ENCODE measurements around the gene LDLRAD2.
"Not testable (repeated sequence)": the region's sequence is repeated elsewhere in the genome, so short reads cannot be mapped to it uniquely, and the experiment has no call there.

Gene LDLRAD2, protein sequence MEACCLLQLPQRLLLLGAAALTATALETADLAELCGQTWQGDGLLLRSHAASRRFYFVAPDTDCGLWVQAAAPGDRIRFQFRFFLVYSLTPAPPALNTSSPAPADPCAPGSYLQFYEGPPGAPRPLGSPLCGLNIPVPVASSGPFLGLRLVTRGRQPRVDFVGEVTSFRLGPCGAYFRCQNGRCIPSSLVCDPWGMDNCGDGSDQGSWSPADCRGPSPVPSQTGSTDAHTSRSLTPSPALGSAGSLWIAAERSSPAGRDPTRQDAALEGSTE

DNA sequence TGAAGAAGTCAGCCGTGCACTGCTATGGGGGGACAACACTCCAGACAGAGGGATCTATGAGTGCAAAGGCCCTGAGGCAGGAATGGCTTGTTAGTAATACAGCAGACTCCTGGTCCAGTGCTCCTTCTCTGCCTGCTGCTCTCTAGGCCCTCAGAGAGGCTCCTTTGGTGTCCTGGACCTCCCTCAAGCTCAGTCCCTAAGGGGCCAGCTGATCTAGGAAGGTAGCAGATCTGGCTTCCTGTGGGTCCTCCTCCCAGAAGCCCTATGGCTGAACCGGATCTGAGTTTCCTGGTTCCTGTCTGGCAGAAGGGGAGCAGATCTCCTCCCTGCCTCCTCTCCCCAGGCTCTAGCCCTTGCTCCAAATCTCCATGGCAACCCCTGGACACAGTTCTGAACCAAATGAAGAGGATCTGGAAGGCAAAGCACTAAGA, at the start of gene LDLRAD2:
Gene LDLRAD2 (plus strand): TSS at position 391 of the 431 bp plus-strand sequence. CDS start 187 bp downstream, outside the sequence.
- DNase-seq: no peak

DNA sequence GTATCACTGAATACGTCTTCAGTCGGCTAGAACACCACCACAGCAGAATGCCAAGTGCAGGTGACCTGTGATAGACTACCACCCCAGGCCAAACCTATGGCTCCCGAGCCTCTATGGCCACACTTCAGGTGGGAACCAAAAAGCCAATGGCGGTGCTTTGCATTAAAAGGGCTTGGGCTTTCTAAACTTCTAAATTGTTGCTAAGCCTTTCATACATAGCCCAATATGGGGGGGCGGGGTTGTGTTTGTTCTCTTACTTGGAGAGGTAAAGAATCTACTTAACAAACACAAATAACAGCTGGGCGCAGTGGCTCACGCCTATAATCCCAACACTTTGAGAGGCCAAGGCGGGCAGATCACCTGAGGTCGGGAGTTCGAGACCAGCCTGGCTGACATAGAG, 48.8 kb upstream of the LDLRAD2 start:
- DNase-seq: no peak

DNA sequence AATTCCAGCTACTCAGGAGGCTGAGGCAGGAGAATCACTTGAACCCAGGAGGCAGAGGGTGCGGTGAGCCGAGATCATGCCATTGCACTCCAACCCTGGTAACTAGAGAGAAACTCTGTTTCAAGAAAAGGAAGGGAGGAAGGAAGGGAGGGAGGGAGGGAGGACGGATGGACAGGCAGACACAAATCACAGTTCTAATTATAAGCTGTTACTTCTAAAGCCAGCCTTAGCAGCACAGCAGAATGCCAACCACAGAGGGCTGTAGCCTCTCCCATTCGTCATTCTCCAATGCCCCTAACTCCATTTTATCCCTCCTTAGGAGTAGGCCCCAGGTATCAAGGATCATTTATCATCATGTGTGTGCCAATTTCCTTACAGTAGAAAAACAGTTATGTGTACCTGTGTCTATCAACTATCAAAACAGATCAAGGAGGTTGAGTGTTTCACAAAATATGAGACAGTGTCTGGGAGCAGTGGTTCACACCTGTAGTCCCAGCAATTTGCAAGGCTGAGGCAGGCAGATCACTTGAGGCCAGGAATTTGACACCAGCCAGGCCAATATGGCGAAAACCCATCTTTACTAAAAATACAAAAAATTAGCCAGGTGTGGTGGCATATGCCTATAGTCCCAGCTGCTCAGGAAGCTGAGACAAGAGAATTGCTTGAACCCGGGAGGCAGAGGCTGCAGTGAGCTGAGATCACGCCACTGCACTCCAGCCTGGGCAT, 48.2 kb upstream of the LDLRAD2 start:
- no peak for DNase-seq

DNA sequence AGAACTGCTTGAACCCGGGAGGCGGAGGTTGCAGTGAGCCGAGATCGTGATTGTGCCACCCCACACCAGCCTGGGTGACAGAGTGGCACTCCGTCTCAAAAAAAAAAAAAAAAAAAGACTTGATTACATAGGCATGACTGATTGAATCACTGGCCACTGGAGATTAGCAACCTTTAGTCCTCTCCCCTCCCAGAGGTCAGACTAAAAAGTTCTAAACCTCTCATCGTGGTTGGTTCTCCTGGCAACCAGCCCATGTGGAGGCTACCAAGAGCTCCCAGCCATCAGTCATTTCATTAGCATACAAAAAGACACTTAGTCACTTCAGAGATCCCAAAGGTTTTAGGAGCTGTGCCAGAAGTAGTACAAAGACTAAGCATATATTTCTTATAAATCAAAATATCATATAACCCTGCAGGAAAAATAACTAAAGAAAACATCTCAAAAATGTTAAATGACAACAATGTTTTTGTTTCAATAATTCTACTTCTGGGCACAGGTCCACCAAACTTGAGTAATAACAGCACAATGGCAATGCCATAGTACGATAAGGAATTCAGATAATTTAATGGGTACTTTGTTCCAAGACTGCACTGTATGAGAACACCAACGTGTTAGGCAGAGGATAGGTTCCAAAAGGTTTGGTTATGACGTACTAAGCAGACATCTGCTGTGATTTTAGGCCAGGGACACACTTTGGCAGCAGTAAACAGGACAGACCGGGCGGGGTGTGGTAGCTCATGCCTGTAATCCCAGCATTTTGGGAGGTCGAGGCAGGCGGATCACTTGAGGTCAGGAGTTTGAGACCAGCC, 47.2 kb upstream of the LDLRAD2 start:
- DNase-seq: no peak

DNA sequence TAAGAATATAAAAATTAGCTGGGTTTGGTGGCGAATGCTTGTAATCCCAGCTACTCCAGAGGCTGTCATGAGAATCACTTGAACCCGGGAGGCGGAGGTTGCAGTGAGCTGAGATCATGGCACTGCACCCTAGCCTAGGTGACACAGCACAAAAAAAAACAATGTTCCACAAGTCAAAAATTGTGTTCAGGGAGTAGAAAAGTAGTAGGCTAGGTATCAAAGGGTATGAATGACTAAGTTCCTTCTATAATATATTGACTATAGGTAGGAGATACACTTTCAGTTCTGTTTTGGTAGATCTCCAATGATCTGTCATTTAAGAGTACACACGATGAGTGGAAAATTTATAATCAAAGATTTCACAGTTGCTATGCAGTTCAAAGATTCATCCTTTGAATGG, 45.9 kb upstream of the LDLRAD2 start:
- DNase-seq: no peak

DNA sequence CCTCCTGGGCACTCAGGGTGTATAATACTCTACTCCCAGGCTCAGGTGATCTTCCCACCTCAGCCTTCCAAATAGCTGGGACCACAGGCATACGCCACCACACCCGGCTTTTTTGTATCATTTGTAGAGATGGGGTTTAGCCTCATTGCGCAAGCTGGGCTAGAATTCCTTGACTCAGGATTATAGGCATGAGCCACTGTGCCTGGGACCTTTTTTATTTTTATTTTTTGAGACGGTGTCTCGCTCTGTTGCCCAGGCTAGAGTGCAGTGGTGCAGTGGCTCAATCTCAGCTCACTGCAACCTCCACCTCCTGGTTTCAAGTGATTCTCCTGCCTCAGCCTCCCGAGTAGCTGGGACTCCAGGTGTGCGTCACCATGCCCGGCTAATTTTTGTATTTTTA, 45.0 kb upstream of the LDLRAD2 start:
- not testable (repeated sequence) for DNase-seq

DNA sequence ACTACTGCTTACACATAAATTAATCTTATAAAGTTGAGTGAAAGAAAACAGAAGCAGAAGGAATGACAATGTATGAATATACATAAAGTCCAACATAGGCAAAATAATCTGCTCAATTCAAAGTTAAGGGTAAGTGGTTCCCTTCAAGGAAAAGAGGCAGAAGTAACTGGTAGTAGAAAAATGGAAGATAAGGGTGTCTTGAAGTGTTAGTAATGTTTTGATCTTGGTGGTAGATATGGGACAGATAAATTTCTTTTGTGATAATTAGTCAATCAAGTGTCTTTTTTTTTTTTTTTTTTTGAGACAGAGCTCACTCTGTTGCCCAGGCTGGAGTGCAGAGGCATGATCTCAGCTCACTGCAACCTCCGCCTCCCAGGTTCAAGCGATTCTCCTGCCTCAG, 41.9 kb upstream of the LDLRAD2 start:
- DNase-seq: no peak

DNA sequence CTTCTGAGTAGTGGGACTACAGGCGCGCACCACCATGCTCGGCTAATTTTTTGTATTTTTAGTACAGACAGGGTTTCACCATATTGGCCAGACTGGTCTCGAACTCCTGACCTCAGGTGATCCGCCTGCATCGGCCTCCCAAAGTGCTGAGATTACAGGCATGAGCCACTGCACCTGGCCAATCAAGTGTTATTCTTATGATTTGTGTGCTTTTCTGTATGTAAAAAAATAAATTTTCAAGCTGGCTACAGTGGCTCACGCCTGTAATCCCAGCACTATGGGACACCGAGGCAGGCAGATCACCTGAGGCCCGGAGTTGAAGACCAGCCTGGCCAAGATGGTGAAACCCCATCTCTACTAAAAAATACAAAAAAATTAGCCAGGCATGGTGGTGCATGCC, 41.5 kb upstream of the LDLRAD2 start:
- not testable (repeated sequence) for DNase-seq

DNA sequence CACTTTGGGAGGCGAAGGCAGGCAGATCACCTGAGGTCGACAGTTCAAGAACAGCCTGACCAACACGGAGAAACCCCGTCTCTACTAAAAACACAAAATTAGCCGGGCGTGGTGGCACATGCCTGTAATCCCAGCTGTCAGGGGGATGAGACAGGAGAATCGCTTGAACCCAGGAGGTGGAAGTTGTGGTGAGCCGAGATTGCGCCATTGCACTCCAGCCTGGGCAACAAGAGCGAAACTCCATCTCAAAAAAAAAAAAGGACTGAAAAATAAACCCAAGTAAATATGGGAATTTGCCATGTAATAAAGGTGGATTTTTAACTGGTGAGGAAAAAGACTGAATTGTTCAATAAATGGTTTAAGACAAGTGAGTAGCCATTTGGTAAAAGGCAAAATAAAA, 40.4 kb upstream of the LDLRAD2 start:
- not testable (repeated sequence) for DNase-seq

DNA sequence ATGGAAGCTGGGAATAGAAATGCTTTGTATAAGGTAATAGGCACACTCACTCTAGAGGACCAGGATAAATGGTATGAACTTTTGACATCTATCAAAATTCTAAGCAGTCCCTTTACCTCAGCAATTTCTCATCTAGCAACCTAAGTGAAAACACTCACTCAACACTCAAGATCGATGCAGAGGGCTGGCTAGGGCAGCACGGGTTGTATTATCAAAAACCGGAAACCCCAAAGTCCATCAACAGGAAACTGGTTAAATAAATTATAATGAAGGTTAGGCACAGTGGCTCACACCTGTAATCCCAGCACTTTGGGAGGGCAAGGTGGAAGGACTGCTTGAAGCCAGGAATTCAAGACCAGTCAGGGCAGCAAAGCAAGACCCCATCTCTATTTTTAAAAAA, 38.5 kb upstream of the LDLRAD2 start:
- DNase-seq: no peak

DNA sequence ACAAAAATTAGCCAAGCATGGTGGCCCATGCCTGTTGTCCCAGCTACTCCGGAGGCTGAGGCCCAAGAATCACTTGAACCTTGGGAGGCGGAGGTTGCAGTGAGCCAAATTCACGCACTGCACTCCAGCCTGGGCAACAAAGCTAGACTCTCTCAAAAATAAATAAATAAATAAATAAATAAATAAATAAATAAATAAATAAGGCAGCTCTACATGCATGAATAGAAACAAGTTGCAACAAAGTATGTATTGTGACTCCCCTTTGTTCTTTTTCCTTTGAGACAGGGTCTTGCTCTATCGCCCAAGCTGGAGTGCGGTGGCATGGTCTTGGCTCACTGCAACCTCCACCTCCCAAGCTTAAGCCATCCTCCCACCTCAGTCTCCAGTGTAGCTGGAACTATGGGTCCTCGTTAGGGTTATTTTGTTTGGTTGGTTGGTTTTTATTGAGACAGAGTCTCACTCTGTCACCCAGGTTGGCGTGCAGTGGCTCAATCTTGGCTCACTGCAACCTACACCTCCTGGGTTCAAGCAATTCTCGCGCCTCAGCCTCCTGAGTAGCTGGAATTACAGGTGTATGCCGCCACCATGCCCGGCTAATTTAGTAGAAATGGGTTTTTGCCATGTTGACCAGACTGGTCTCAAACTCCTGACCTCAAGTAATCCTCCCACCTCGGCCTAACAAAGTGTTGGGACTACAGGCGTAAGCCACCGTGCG, 37.1 kb upstream of the LDLRAD2 start:
- no peak for DNase-seq

DNA sequence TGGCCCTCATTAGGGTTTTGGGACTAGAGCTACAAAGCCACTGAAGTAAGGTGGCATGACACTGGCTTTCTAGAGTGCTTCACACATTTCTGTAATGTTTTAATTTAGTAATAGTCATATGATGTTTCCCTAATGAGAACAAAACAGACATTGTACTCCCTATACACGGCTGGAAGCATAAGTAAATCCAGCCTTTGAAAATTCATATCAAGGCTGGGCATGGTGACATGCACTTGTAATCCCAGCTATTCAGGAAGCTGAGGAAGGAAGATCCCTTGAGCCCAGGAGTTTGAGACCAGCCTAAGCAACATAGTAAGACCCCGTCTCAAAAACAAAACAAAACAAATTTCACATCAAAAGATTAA, 36.5 kb upstream of the LDLRAD2 start:
- no peak for DNase-seq

DNA sequence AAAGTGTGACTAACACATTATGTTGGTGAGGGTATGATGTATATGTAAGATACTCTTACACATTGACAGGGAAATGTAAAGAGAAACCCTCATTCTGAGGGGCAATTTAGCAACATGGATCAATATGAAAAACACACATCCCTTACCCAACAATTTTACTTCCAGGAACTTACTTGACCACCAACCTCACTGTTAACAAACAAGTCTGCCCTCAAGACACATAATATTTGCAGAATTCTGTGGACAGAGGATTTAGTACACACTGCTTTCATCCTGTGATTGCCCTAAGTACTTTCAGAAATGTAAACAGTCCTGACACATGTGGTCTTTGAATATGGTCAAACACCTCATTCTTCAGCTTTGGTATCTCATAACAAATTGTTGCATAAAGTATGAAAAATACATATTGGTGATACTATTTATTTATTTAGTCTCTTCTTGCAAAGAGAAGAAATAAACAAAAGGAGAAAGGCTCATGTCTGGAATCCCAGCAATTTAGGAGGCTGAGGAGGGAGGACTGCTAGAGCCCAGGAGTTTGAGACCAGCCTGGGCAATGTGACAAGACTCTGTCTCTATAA, 36.0 kb upstream of the LDLRAD2 start:
- no peak for DNase-seq

DNA sequence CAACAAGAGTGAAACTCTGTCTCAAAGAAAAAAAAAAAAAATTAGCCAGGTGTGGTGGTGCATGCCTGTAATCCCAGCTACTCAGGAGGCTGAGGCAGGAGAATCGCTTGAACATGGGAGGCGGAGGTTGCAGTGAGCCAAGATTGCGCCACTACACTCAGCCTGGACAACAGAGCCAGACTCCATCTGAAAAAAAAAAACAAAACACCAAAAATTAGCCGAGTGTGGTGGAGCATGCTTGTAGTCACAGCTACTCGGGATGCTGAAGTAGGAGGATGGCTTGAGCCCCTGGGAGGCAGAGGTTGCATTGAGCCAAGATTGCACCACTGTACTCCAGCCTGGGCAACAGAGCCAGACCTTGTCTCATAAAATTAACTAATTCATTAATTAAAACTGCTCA, 35.1 kb upstream of the LDLRAD2 start:
- DNase-seq: not testable (repeated sequence)

DNA sequence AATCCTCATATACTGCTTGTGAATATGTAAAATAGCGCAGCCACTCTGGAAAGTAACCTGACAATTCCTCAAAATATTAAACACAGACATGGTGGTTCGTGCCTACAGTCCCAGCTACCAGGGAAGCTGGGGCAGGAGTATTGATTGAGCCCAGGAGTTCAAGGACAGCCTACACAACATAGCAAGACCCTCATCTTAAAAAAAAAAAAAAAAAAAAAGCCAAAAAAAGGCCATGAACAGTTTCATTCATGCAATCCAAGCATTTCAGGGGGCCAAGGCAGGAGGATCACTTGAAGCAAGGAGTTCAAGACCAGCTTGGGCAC, 33.7 kb upstream of the LDLRAD2 start:
- DNase-seq: no peak

DNA sequence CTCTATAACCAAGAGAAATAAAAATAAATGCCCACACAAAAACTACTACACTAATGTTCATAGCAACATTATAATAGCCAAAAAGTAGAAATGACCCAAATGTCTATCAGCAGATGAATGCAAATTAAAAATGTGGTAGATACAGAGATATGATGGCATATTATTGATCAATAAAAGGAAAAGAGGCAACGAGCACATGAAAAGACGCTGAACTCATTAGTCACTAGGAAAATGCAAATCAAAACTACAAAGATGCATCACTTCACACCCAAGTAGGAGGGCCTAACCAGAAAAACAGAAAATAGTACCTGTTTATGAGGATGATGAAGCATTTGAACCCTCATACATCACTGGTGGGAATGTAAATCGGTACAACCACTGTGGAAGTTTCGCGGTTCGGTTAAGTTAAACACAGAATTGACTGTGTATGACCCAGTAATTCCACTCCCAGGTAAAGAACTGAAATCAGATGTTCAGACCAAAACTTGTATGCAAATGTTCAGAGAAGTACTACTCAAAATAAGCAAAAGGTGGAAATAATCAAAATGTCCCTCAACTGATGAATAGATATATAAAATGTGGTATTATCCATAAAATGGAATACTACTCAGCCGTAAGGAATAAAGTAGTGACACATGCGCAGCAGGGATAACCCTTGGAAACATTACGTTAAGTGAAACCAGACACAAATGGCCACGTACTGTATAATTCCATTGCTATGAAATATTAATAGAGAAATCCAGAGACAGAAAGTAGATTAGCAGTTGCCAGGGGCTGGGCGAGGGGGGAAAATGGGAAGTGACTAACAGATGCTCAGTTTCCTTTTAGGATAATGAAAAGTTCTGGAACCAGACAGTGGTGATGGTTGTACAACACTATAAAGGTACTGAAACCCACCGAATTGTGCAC, 32.2 kb upstream of the LDLRAD2 start:
- no peak for DNase-seq

DNA sequence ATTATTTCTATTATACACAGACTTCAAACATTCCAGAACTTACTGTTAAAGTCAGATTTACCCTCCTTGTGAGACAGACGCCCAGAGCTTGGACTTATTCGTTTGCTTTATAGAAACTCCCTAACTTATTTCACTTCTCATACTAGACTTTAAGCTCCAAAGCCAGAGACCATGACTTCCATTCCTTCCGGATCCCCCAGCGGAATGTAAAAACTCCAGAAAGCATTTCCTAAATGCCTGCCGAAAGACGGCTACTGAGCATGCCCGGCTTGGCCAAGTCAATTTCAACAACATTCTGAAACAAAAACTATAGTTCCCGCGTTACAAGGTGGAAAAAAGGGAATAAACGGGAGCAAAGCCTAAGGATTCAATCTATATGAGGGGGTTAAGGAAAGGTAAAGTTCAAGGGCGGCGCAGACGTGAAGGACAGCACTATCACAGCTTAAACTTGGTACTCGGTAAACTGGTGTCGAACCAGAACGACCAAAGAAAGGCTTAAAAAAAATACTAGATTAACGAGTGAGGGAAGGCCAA, 30.2 kb upstream of the LDLRAD2 start:
- DNase-seq: no peak

DNA sequence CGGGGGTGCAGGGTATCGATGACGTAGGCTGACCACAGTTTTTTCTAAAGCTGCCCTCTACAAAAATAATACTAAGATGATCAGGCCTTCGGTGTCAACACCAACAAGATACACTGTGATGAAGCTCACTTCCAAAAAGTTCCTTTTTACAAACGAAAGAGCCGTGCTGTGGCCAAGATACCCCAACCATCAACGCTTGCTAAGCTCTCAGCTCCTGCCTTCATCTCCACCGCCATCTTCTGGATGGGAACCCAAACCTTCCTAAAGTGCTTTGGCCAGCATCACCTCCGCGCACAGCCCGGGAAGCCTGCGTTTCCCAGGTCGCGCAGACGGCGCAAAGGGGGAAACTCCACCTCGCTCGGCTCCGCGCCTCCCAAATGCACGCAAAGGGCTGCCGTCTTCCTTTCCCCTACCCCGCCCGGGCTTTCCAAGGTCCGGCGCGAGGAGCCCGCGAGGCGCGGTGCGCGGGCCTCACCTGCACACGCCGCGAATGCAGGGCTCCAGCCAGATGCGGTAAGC, 29.7 kb upstream of the LDLRAD2 start:
- peak; percentile 69 for DNase-seq

DNA sequence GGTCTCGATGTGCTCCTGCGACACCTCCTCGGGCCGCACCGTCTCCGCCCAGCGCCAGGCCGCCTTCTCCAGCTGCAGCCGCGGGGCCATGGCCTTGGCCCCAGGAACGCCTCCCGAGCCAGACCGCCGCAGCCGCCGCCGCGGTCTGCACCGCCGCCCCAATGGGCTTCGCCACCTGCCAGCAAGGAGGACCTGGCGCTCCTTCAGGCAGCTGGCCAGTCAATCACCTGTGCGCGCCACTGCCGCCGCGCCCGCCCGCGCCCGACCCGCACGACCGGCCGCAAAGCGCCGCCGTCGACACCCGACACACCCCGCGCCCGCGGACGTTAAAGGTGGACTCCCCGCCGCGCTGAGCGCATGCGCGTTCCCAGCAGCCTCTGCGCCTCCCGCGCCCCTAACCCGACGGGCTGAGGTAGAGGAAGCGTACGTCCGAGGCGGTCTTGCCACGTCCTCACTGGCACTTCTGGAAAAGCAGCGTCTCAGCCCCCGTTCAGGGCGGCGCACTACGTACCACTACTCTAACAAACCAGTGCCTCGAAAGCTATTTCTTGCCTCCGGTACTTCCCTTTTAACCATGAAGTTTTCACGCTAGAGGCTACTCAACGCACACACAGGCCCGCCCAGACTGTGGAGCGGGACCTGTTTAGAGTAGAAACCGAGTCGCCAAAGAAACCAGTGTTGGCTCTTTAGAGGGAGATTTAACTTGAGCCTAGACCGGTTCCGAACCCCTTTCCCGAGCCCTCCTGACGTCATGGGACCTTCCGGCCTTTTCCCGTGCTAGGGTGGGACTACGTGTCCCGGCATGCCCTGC, 29.0 kb upstream of the LDLRAD2 start, which contains the start of gene USP48:
Gene USP48 (minus strand): TSS at position 282 of the 811 bp plus-strand sequence. CDS start 192 bp downstream, at position 90.
- DNase-seq: peak; percentile 93

Data from NCI-H510A (cell line).